WERI-Rb-1 (cell line): Measurements from ENCODE around the gene NFATC1.

Experiments used
- DNase-seq: peaks from one replicate; pipeline ENCODE4 v3.0.0-alpha.2; 2020
- H3K27ac ChIP-seq: fragments of 250-450 bp; sonication (Bioruptor Pico); 2 replicates; pipeline ENCODE4 v1.5.1; 2020; ENCODE audit warnings: mild to moderate bottlenecking, moderate library complexity
- H3K27me3 ChIP-seq: fragments of 250-450 bp; sonication (Bioruptor Pico); 2 replicates; pipeline ENCODE4 v1.5.1; 2021; ENCODE audit warnings: mild to moderate bottlenecking, low read depth, moderate library complexity; ENCODE audit not compliant: insufficient read depth, severe bottlenecking
- H3K36me3 ChIP-seq: fragments of 250-450 bp; sonication (Bioruptor Pico); 2 replicates; pipeline ENCODE4 v1.5.1; 2020; ENCODE audit warnings: mild to moderate bottlenecking, moderate library complexity
- H3K4me3 ChIP-seq: 2 replicates; pipeline ENCODE4 v1.5.1; 2011; ENCODE audit warnings: low read depth, mild to moderate bottlenecking, control low read depth, low read length
- H3K9me3 ChIP-seq: fragments of 250-450 bp; sonication (Bioruptor Pico); 2 replicates; pipeline ENCODE4 v1.5.1; 2021; ENCODE audit warnings: mild to moderate bottlenecking, moderate library complexity; ENCODE audit not compliant: severe bottlenecking
- CTCF ChIP-seq: IDR thresholded peaks from 2 replicates; pipeline ENCODE4 v1.5.1; 2011; ENCODE audit warnings: low read depth, mild to moderate bottlenecking, control low read depth, inconsistent platforms, low read length

NFATC1 gene

GRCh38 chr18:79384834-79385233 is 10.9 kb upstream of the NFATC1 start:
- TF ChIP-seq CTCF, result no peak
- H3K27ac ChIP-seq, result no peak overlapping the region
- H3K36me3 ChIP-seq, result no peaks in the 10 kb centered on the region; the same call in 1 of the 2 replicates
- no peak for DNase-seq
- no peak overlapping the region for H3K4me3 ChIP-seq
- H3K27me3 ChIP-seq, result no peaks in the 10 kb centered on the region
- H3K9me3 ChIP-seq, result no peaks in the 10 kb centered on the region

- Histone ChIP-seq H3K27me3 (no peaks in the 10 kb centered on the region), H3K27ac (no peak overlapping the region)
- TF ChIP-seq CTCF, result no peak
Measured at GRCh38 chr18:79385326-79385707, 10.4 kb upstream of the NFATC1 start.

GRCh38 chr18:79385708-79386341 is 9.9 kb upstream of the NFATC1 start:
- Histone ChIP-seq H3K9me3 (no peaks in the 10 kb centered on the region), H3K27ac (peak overlapping the region; percentile 9; the same call in 1 of the 2 replicates), H3K36me3 (no peaks in the 10 kb centered on the region), H3K4me3 (no peak overlapping the region), H3K27me3 (no peaks in the 10 kb centered on the region)
- DNase-seq, result no peak
- no peak for TF ChIP-seq CTCF

More at GRCh38 chr18:79385326-79385707, 10.4 kb upstream of the NFATC1 start:
- no peak for DNase-seq
- Histone ChIP-seq H3K9me3 (no peaks in the 10 kb centered on the region), H3K36me3 (no peaks in the 10 kb centered on the region; the same call in 1 of the 2 replicates), H3K4me3 (no peak overlapping the region)

GRCh38 chr18:79386547-79386946 is 9.2 kb upstream of the NFATC1 start:
- peak overlapping the region; percentile 9; the same call in 1 of the 2 replicates for H3K27ac ChIP-seq
- H3K36me3 ChIP-seq, result no peaks in the 10 kb centered on the region
- no peaks in the 10 kb centered on the region for H3K27me3 ChIP-seq
- no peak for DNase-seq
- no peak for TF ChIP-seq CTCF
- H3K4me3 ChIP-seq, result no peak overlapping the region
- H3K9me3 ChIP-seq, result no peaks in the 10 kb centered on the region

- no peak for DNase-seq
- no peak overlapping the region for H3K27ac ChIP-seq
- H3K9me3 ChIP-seq, result no peaks in the 10 kb centered on the region
- H3K36me3 ChIP-seq, result no peaks in the 10 kb centered on the region
- no peak overlapping the region for H3K4me3 ChIP-seq
- no peak for TF ChIP-seq CTCF
- no peaks in the 10 kb centered on the region for H3K27me3 ChIP-seq
Measured at GRCh38 chr18:79387214-79387613, 8.5 kb upstream of the NFATC1 start.

- DNase-seq, result no peak
- Histone ChIP-seq H3K27me3 (no peaks in the 10 kb centered on the region), H3K27ac (no peak overlapping the region), H3K36me3 (no peaks in the 10 kb centered on the region), H3K4me3 (no peak overlapping the region), H3K9me3 (no peaks in the 10 kb centered on the region)
- no peak for TF ChIP-seq CTCF
Measured at GRCh38 chr18:79387615-79388014, 8.1 kb upstream of the NFATC1 start.
